ENCODE measurements around the gene ZNRD2. TPM values are rescaled to one million over a fixed set of nuclear protein-coding genes. Genes with fewer than 3 reads are reported as not detected.

The ZNRD2 gene
- total RNA-seq, 4 donors from 2014 or later: 28.2 to 79.1 (median 41.3) TPM

GRCh38 chr11:65524741-65525545 lies 45.3 kb upstream of the ZNRD2 start, which contains the start of gene SCYL1:
Gene SCYL1, plus strand, starts transcription at chr11:65525083. Its CDS starts 71 bp downstream, at chr11:65525154.
- DNase-seq: peak; percentile 71 to 74

GRCh38 chr11:65525546-65526480 lies 44.5 kb upstream of the ZNRD2 start:
- WGBS, 2 donors: 50 to 54% methylated on average over 29 to 31 of the region's 31 CpGs
- H3K4me1 ChIP-seq: peaks cover 32 to 39% of the 10 kb centered on the region in 2 donors
- peak overlapping the region; percentile 96 to 99 (median 99) for H3K4me3 ChIP-seq (replicated peaks in 1 of 3)
- no peaks in the 10 kb centered on the region for H3K9me3 ChIP-seq
- H3K27ac ChIP-seq: peak overlapping the region; percentile 81 to 89 (median 86)
- intact Hi-C loops (cut with DNase I): loop anchor here (10.0 kb wide), 1 partner anchor 241 kb away; no protein-coding TSS in a partner anchor
- TF ChIP-seq POLR2A (IDR thresholded peaks at IDR 0.05) (no peak), CTCF (IDR thresholded peaks at IDR 0.05) (no peak)
- no peaks in the 10 kb centered on the region for H3K27me3 ChIP-seq
- DNase-seq: no peak
- H3K36me3 ChIP-seq: peaks cover 19 to 20% of the 10 kb centered on the region in 2 donors

More at GRCh38 chr11:65524741-65525545, 45.3 kb upstream of the ZNRD2 start, which contains the start of gene SCYL1:
- WGBS, 2 donors: 1 to 2% methylated on average over 14 to 22 of the region's 82 CpGs
- Histone ChIP-seq H3K27ac (peak within 1 kb of the TSS; percentile 81 to 89 (median 86)), H3K36me3 (peaks cover 11 to 12% of the 10 kb centered on the region in 2 donors), H3K27me3 (no peaks in the 10 kb centered on the region), H3K4me3 (replicated peaks in 1 of 3) (peak within 1 kb of the TSS; percentile 96 to 99 (median 99)), H3K4me1 (peaks cover 32 to 39% of the 10 kb centered on the region in 2 donors), H3K9me3 (no peaks in the 10 kb centered on the region)
- intact Hi-C loops (cut with DNase I): loop anchor here (10.0 kb wide), 1 partner anchor 240 kb away; no protein-coding TSS in a partner anchor
- no peak for TF ChIP-seq CTCF (IDR thresholded peaks at IDR 0.05)
- peak in 1 of 2 donors; percentile 52 for TF ChIP-seq POLR2A (IDR thresholded peaks at IDR 0.05)

- peaks cover 27 to 34% of the 10 kb centered on the region in 2 donors for H3K4me1 ChIP-seq
- TF ChIP-seq CTCF (IDR thresholded peaks at IDR 0.05) (no peak), POLR2A (IDR thresholded peaks at IDR 0.05) (no peak)
- H3K27me3 ChIP-seq: no peaks in the 10 kb centered on the region
- no peak overlapping the region for H3K4me3 ChIP-seq (replicated peaks in 1 of 3)
- no peak overlapping the region for H3K27ac ChIP-seq
- no peak for DNase-seq
- peaks cover 29% of the 10 kb centered on the region in 2 donors for H3K36me3 ChIP-seq
- 94 to 97% methylated on average over 7 to 8 of the region's 8 CpGs for WGBS, 2 donors
- intact Hi-C loops (cut with DNase I): loop anchor here (10.0 kb wide), 1 partner anchor 242 kb away; no protein-coding TSS in a partner anchor
- no peaks in the 10 kb centered on the region for H3K9me3 ChIP-seq
Measured at GRCh38 chr11:65526744-65527143, 43.5 kb upstream of the ZNRD2 start.

- no peak overlapping the region for H3K27ac ChIP-seq
Measured at GRCh38 chr11:65528819-65529350, 41.4 kb upstream of the ZNRD2 start.

More at GRCh38 chr11:65528819-65529350, 41.4 kb upstream of the ZNRD2 start:
- no peaks in the 10 kb centered on the region for H3K27me3 ChIP-seq
- intact Hi-C loops (cut with DNase I): loop anchor here (10.0 kb wide), 1 partner anchor 244 kb away; no protein-coding TSS in a partner anchor
- 90 to 92% methylated on average over 12 of the region's 12 CpGs for WGBS, 2 donors
- peaks cover 45 to 48% of the 10 kb centered on the region in 2 donors for H3K36me3 ChIP-seq
- no peak for DNase-seq
- no peaks in the 10 kb centered on the region for H3K9me3 ChIP-seq
- no peak for TF ChIP-seq POLR2A (IDR thresholded peaks at IDR 0.05)
- no peak for TF ChIP-seq CTCF (IDR thresholded peaks at IDR 0.05)
- no peak overlapping the region for H3K4me3 ChIP-seq (replicated peaks in 1 of 3)
- peaks cover 18 to 20% of the 10 kb centered on the region in 2 donors for H3K4me1 ChIP-seq
